ENCODE results near the gene NECTIN1. TPM values are rescaled to one million over a fixed set of nuclear protein-coding genes. Genes with fewer than 3 reads are reported as not detected.
"Not testable (repeated sequence)": the region's sequence is repeated elsewhere in the genome, so short reads cannot be mapped to it uniquely, and the experiment has no call there.

NECTIN1 gene
- total RNA-seq, 1 experiment from 2014 or later: 2.3 TPM

DNA sequence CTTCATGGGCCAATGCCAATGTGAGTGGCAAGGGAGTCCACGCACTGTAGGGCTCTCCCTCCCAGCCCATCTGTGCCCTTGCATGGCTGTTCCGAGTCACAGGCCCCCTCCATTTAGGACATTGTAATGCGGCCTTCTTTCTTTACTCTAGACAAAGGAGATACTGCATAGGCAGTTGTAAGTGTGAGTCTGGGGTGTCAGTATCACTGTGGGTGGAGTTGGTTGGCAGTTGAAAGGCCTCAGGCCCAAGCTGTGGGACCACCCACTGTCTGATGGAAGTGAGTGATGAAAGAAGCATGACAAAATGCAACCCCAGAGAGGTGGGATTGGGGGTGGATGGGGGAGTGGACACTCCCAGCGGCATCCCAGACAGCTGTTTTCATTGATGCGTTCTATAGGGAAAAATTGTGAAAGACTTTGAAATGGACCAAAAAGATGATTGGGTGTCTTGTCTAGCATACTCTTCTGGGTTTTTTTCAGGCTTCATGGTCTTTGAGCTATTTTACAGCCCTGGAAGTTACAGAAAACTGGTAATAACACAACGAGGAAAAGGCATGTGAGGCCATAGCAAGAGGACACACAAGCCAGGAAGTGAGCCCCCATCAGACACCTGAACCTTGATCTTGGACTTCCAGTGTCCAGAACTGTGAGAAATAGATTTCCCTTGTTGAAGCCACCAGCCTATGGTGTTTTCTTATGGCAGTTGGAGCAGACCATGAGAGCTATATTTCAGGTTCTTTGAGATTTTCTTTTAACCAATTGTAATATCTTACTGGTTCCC lies 114.6 kb downstream of the NECTIN1 start:
- Histone ChIP-seq H3K27ac (peak overlapping the region; percentile 48), H3K4me3 (no peak overlapping the region), H3K9me3 (replicated peaks) (no peaks in the 10 kb centered on the region), H3K36me3 (no peaks in the 10 kb centered on the region), H3K27me3 (replicated peaks) (no peaks in the 10 kb centered on the region), H3K4me1 (replicated peaks) (peaks cover 33% of the 10 kb centered on the region)
- peak; percentile 24 to 56 for DNase-seq (ENCODE audit: low read depth in 1 of 2, low spot score in 2 of 2)

DNA sequence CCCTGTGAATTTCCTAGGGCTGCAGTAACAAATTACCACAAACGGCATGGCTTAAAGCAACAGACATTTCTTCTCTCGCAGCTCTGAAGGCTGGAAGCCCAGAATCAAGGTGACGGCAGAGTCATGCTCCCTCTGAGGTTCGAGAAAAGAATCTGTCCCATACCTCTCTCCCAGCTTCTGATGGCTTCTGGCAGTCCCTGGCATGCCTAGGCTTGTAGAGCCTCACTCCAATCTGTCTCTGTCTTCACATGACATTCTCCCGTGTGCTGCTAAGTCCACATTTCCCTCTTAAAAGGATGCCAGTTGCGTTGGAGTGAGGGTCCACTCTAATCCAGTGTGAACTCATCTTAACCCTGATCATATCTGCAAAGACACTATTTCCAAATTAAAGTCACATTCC lies 116.2 kb downstream of the NECTIN1 start:
- Histone ChIP-seq H3K27ac (no peak overlapping the region), H3K36me3 (no peaks in the 10 kb centered on the region), H3K9me3 (replicated peaks) (no peaks in the 10 kb centered on the region), H3K4me3 (no peak overlapping the region), H3K4me1 (replicated peaks) (peaks cover 33% of the 10 kb centered on the region), H3K27me3 (replicated peaks) (no peaks in the 10 kb centered on the region)
- DNase-seq (ENCODE audit: low read depth in 1 of 2, low spot score in 2 of 2): no peak

DNA sequence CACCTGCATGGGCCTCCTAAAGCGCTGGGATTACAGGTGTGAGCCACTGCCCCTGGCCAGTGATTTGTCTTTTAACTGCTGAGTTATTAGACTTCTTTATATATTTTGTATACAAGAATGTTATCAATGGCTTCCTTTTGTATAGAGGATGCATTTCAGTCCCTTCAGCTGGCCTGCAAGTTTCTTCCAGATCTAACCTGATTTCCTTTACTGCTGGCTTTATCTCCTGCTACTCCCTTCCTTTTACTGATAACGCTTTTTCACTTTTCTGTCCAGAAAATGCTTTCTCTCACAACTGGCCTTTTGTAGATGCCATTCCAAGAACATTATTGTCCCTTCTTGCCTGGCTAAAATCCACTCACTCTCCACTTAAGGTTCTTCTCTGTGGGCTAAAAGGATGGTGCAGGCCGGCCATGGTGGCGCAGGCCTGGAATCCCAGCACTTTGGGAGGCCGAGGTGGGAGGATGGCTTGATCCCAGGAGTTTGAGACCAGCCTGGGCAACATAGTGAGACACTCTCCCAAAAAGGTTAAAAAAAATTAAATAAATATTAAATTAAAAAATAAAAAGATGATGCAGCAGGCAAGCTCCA lies 118.1 kb downstream of the NECTIN1 start:
- DNase-seq (ENCODE audit: low read depth in 1 of 2, low spot score in 2 of 2): no peak
- no peak overlapping the region for H3K4me3 ChIP-seq
- H3K9me3 ChIP-seq (replicated peaks): no peaks in the 10 kb centered on the region
- H3K36me3 ChIP-seq: no peaks in the 10 kb centered on the region
- no peak overlapping the region for H3K27ac ChIP-seq
- H3K4me1 ChIP-seq (replicated peaks): peaks cover 23% of the 10 kb centered on the region
- no peaks in the 10 kb centered on the region for H3K27me3 ChIP-seq (replicated peaks)

DNA sequence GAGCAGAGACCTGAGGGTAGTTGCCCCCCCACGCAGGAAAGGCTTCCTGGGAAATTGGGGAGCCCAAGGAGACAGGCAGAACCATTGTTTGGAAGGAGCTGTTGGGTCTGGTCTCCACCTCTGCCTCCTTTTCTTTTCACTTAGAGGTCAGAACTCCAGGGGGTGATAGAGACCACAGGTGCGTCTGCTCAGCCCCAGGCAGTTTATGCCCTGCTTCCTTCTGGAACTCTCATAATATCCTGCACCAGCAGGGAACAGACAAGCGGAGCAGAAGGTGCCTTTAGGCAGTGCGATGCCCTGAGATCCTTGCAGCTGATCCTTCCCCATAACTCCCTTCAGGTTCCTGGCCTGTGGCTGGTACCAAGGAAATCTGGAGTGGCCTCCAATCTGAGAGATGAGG lies 120.2 kb downstream of the NECTIN1 start:
- H3K27ac ChIP-seq: no peak overlapping the region
- H3K4me1 ChIP-seq (replicated peaks): peaks cover 2% of the 10 kb centered on the region
- H3K9me3 ChIP-seq (replicated peaks): no peaks in the 10 kb centered on the region
- H3K36me3 ChIP-seq: no peaks in the 10 kb centered on the region
- no peaks in the 10 kb centered on the region for H3K27me3 ChIP-seq (replicated peaks)
- H3K4me3 ChIP-seq: no peak overlapping the region
- no peak for DNase-seq (ENCODE audit: low read depth in 1 of 2, low spot score in 2 of 2)

DNA sequence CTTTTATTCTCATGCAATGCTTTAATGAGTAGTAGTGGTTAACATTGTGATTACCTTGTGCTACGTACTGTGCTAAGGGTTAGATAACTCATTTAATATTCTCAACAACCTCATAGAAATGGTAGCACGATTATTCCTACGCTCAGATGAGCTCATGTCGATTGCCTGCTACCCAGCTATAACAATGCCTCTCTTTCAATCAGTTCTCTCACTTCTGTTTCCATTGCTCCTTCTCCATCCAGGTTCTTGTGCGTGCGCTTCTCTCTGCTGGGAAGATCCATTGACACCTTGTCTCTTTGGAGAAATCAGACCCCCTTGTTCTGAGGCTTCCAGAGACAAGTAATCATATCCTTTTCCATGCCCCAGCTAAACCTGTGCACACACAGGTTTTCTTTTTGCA lies 120.8 kb downstream of the NECTIN1 start:
- H3K4me1 ChIP-seq (replicated peaks): no peaks in the 10 kb centered on the region
- H3K36me3 ChIP-seq: no peaks in the 10 kb centered on the region
- DNase-seq (ENCODE audit: low read depth in 1 of 2, low spot score in 2 of 2): no peak
- H3K9me3 ChIP-seq (replicated peaks): no peaks in the 10 kb centered on the region
- no peak overlapping the region for H3K4me3 ChIP-seq
- H3K27ac ChIP-seq: no peak overlapping the region
- H3K27me3 ChIP-seq (replicated peaks): no peaks in the 10 kb centered on the region

DNA sequence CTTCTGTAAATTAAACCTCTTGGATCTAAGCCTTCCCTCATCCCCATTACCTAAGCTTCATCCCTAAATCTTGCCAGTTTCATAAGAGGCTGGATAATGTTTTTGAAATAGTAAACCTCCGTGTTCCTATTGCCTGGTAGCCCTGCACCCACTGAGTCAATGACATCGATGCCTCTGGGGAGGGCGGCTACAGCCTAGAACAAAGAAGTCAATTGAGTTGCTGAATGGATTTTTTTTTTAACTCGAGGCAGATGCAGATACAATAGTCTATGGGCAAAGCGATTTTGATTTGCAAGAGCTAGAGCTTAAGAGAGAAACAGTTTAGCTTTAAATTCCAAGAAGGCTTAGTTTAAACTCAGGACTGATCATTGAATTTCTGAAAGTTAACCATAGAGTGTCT lies 121.3 kb downstream of the NECTIN1 start:
- H3K27ac ChIP-seq: no peak overlapping the region
- no peak for DNase-seq (ENCODE audit: low read depth in 1 of 2, low spot score in 2 of 2)
- H3K36me3 ChIP-seq: no peaks in the 10 kb centered on the region
- H3K4me3 ChIP-seq: no peak overlapping the region
- no peaks in the 10 kb centered on the region for H3K4me1 ChIP-seq (replicated peaks)
- H3K27me3 ChIP-seq (replicated peaks): no peaks in the 10 kb centered on the region
- H3K9me3 ChIP-seq (replicated peaks): no peaks in the 10 kb centered on the region

DNA sequence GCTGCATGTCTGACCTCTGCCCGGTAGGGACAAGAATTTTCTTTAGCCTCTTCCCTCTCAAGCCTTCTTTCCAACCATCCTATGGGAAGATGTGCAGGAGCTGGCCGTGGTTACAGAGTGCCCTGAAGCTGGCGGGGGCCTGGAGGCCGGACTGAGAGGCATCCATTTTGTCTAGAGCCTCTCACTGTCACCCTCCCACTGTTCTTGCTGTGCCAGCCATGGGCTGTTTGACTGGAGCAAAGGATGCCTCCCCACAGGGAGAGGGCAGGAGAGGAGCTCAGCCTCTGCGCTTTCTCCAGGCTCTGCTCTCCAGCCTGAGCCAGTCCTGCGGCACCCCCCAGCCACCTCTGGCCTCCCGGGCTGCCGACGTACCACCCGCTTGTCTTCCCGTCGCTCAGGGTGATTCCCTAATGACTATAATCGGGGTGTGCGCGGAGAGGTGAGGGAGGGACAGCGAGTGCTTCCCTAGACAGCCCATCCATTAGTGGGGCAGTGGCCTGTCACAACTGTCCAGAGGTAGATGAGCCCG lies 123.8 kb downstream of the NECTIN1 start:
- H3K27ac ChIP-seq: no peak overlapping the region
- no peak overlapping the region for H3K4me3 ChIP-seq
- H3K27me3 ChIP-seq (replicated peaks): no peaks in the 10 kb centered on the region
- no peaks in the 10 kb centered on the region for H3K9me3 ChIP-seq (replicated peaks)
- H3K36me3 ChIP-seq: no peaks in the 10 kb centered on the region
- DNase-seq (ENCODE audit: low read depth in 1 of 2, low spot score in 2 of 2): no peak
- no peaks in the 10 kb centered on the region for H3K4me1 ChIP-seq (replicated peaks)

DNA sequence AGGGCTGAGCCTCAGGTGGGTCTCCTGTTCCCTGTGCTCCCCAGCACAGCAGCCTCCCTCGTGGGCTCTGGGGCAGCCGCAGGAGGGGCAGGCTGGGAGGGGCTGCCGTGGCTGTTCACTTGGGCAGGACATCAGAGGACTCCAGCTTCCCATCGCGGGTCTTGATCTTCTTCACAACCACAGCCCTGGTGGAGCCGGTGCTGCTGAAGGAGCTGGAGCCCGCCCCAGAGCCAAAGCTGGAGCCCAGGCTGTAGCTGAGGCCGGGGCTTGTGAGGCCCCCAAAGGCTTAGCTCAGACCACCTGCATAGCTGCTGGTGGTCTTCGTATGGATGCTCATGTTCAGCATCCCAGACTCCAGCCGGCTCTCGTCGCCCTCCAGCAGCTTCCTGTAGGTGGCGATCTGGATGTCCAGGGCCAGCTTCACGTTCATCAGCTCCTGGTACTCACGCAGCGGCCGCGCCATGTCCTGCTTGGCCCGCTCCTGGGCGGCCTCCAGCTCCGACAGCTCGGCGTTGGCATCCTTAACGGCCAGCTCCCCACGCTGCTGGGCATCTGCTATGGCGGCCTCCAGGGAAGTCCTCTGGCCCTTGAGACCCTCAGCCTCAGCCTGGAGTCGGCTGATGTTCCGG lies 126.1 kb downstream of the NECTIN1 start:
- no peak overlapping the region for H3K4me3 ChIP-seq
- H3K9me3 ChIP-seq (replicated peaks): no peaks in the 10 kb centered on the region
- no peaks in the 10 kb centered on the region for H3K27me3 ChIP-seq (replicated peaks)
- no peaks in the 10 kb centered on the region for H3K36me3 ChIP-seq
- DNase-seq (ENCODE audit: low read depth in 1 of 2, low spot score in 2 of 2): no peak
- H3K4me1 ChIP-seq (replicated peaks): peaks cover 12% of the 10 kb centered on the region
- no peak overlapping the region for H3K27ac ChIP-seq

DNA sequence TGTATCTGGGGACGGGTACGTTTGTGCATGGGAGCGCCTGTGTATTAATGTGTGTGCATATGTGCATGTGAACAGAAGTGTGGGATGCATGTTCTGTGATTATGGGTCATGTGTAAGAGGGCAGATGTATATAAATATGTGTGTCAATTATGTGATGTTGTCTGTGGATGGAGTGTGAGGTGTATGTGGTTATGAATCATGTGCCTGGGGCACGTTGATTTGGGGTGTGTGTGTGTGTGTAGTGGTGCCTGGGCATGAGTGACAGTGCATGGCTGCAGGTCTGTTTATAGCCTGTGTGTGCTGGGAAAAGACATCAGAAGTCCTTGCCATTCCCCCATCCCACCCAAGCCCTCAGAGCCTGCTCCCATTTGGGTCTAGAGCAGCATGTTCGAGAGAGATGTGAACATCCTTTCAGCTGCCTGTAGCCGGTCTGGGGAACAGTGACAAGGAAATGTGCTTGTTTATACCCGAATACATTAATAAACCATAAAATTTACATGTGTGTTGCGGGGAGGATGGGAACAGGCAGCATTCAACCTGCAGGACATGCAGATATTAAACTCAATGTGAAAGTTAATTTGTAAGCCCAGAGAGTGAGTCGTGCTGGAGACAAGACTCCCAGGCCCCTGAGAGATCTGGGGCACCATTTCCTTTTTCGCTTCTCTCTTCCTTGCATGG lies 129.0 kb downstream of the NECTIN1 start:
- H3K4me1 ChIP-seq (replicated peaks): peaks cover 19% of the 10 kb centered on the region
- H3K27me3 ChIP-seq (replicated peaks): no peaks in the 10 kb centered on the region
- H3K9me3 ChIP-seq (replicated peaks): no peaks in the 10 kb centered on the region
- H3K4me3 ChIP-seq: no peak overlapping the region
- no peak overlapping the region; the same call in 1 of the 2 replicates for H3K27ac ChIP-seq
- DNase-seq (ENCODE audit: low read depth in 1 of 2, low spot score in 2 of 2): no peak
- no peaks in the 10 kb centered on the region for H3K36me3 ChIP-seq

DNA sequence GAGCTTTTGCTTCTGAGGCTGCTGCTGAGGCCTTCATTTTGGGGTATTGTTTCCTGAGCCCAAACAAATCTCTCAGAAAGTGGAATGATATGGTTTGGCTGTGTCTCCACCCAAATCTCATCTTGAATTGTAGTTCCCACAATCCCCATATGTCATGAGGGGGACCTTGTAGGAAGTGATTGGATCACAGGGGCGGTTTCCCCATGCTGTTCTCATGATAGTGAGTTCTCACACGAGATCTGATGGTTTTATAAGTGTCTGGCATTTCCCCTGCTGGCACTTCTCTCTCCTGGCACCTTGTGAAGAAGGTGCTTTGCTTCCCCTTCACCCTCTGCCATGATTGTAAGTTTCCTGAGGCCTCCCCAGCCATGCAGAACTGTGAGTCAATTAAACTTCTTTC lies 133.1 kb downstream of the NECTIN1 start:
- not testable (repeated sequence) for DNase-seq (ENCODE audit: low read depth in 1 of 2, low spot score in 2 of 2); H3K4me3 ChIP-seq; H3K36me3 ChIP-seq; H3K27me3 ChIP-seq (replicated peaks); H3K27ac ChIP-seq; H3K9me3 ChIP-seq (replicated peaks)
- H3K4me1 ChIP-seq (replicated peaks): peaks cover 33% of the 10 kb centered on the region

DNA sequence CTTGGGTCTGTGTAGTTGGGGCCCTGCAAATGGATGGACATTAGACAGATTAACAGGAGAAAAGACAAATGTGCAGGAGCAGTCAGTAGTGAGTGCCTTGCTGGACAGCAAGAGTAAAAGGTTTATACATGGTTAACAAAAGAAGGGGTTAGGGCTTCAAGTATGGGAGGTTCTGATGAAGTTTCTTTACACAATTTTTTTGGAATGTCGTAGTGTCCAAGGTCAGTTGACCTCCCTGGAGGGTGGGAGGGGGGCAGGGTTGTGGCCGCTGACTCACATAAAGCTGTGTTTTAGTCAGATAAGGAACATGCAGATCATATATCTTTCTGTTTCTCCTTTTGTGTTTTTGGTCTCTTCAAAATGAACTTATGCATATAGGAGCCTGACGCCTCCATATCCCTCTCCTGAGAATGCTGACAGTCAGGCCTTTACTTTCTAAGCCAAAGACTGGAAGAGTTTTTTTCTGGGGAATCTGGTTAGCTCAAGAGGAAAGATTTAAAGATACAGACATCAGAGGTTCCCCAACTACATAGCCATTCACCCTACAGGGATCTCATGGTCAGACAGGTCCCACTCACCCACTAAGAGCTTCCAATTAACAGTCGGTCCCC lies 134.3 kb downstream of the NECTIN1 start:
- peak; percentile 57 to 71 for DNase-seq (ENCODE audit: low read depth in 1 of 2, low spot score in 2 of 2)
- Histone ChIP-seq H3K27me3 (replicated peaks) (no peaks in the 10 kb centered on the region), H3K9me3 (replicated peaks) (no peaks in the 10 kb centered on the region), H3K4me3 (no peak overlapping the region), H3K36me3 (no peaks in the 10 kb centered on the region), H3K4me1 (replicated peaks) (peaks cover 42% of the 10 kb centered on the region), H3K27ac (peak overlapping the region; percentile 60)

DNA sequence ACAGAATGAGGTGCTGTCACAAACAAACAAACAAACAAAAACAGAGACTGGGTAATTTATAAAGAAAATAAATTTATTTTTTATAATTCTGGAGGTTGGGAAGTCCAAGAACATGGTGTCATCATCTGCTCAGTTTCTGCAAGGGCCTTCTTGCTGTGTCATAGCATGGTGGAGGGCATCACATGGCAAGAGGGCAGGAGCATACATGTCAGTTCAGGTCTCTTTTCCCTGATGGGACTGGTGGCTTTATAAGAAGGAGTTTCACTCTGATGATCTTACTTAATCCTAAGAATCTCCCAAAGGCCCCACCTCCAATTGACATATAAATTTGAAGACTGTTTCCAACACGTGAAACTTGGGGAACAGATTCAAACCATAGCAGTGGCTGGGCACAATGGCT lies 135.7 kb downstream of the NECTIN1 start:
- H3K4me3 ChIP-seq: no peak overlapping the region
- DNase-seq (ENCODE audit: low read depth in 1 of 2, low spot score in 2 of 2): no peak
- H3K27me3 ChIP-seq (replicated peaks): no peaks in the 10 kb centered on the region
- no peaks in the 10 kb centered on the region for H3K9me3 ChIP-seq (replicated peaks)
- H3K36me3 ChIP-seq: no peaks in the 10 kb centered on the region
- H3K27ac ChIP-seq: no peak overlapping the region
- H3K4me1 ChIP-seq (replicated peaks): peaks cover 35% of the 10 kb centered on the region

DNA sequence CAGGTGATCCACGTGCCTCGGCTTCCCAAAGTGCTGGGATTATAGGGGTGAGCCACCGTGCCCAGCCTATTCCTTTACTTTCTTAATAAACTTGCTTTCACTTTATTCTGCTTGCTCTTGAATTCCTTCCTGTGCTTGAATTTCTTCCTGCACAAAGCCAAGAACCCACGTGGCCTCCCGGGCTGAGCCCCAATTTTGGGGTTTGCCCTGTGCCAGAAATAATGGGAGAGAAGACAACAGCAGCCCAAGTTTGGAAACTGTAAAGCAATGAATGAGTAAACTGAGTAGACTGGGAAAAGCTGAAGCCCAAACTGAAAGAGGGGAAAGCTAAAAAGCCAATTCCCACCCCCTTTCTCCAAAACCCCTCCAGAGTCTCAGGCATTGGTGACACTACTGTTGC lies 136.4 kb downstream of the NECTIN1 start:
- Histone ChIP-seq H3K9me3 (replicated peaks) (no peaks in the 10 kb centered on the region), H3K4me3 (no peak overlapping the region)
- DNase-seq (ENCODE audit: low read depth in 1 of 2, low spot score in 2 of 2): no peak

More for the DNA sequence above, 136.4 kb downstream of the NECTIN1 start:
- Histone ChIP-seq H3K4me1 (replicated peaks) (peaks cover 30% of the 10 kb centered on the region), H3K27ac (no peak overlapping the region), H3K27me3 (replicated peaks) (no peaks in the 10 kb centered on the region), H3K36me3 (no peaks in the 10 kb centered on the region)
